ENCODE measurements around the gene NCS1. TPM values are rescaled to one million over a fixed set of nuclear protein-coding genes. Genes with fewer than 3 reads are reported as not detected.
A peak's percentile ranks its signal among the peaks of the same experiment; 100 is the strongest.

Gene NCS1
- total and polyA plus RNA-seq, 2 of the 8 experiments (the other 6 are each of a cell fraction or from before 2014, with no cell fraction given): 34.7 to 47.6 TPM

- 75% methylated on average over 6 of the region's 6 CpGs; no CpG with 5 or more reads in 1 of the 2 experiments for WGBS, 2 experiments (ENCODE audit: extremely low coverage in 1 of 2, insufficient coverage in 1 of 2, insufficient read length in 1 of 2, insufficient replicate concordance in 2 of 2, low coverage in 1 of 2, low lambda C conversion rate in 2 of 2, missing lambda C conversion rate in 1 of 2)
- H2BK5ac ChIP-seq (ENCODE audit: low read depth, low read length): peak overlapping the region; percentile 56; the same call in 1 of the 2 replicates
- no peak overlapping the region for H3K4me3 ChIP-seq (ENCODE audit: extremely low read depth in 1 of 4, insufficient read depth in 2 of 4, low read depth in 3 of 4, low read length in 4 of 4)
- peak overlapping the region; percentile 26 for H3K56ac ChIP-seq (replicated peaks; ENCODE audit: insufficient read length, low read depth, low read length)
- POLR2A ChIA-PET (ENCODE audit: partially characterized antibody): interaction anchor here (0.7 to 0.9 kb wide), 2 partner anchors 21 to 50 kb away, joined by 3 to 4 read pairs; no protein-coding TSS in a partner anchor
- H4K8ac ChIP-seq (ENCODE audit: extremely low read depth, insufficient read depth, low read length): no peak overlapping the region
- no peak overlapping the region for H3K4ac ChIP-seq (replicated peaks; ENCODE audit: insufficient read length, low read depth, low read length)
- H3K14ac ChIP-seq (ENCODE audit: insufficient read length): no peak overlapping the region
- FAIRE-seq (no peak), DNase-seq (ENCODE audit: low read depth in 1 of 2, low spot score in 2 of 2) (no peak)
- H3K9me3 ChIP-seq (ENCODE audit: insufficient read depth in 2 of 2, low read depth in 1 of 2, low read length in 1 of 2): no peaks in the 10 kb centered on the region
- no peak overlapping the region for H3K23ac ChIP-seq (ENCODE audit: insufficient read length)
- no peak overlapping the region for H4K5ac ChIP-seq (ENCODE audit: insufficient read length, low read depth, low read length)
- peak overlapping the region; percentile 6; the same call in 1 of the 2 replicates for H2BK20ac ChIP-seq (ENCODE audit: low read length)
- peak overlapping the region; percentile 67; the same call in 1 of the 2 replicates for H2AK5ac ChIP-seq (ENCODE audit: low read depth, low read length)
- H3K9ac ChIP-seq (replicated peaks in 1 of 4; ENCODE audit: extremely low read depth in 1 of 4, low read depth in 3 of 4, low read length in 3 of 4): no peak overlapping the region
- CTCF ChIA-PET (ENCODE audit: partially characterized antibody): interaction anchor here (0.9 to 4.9 kb wide), 13 partner anchors 9 to 158 kb away, joined by 3 to 20 read pairs (median 4); no protein-coding TSS in a partner anchor
- H2AFZ ChIP-seq (ENCODE audit: low read length): no peak overlapping the region
- H2BK12ac ChIP-seq (ENCODE audit: low read depth, low read length): 0 out of 2 replicates have a peak overlapping the region, but pooled peaks have one; percentile 79
- H3K79me2 ChIP-seq (ENCODE audit: control insufficient read depth in 1 of 2, insufficient read depth in 2 of 2, low read length in 2 of 2): peaks cover 0 to 26% of the 10 kb centered on the region in 2 experiments; a peak in 2 of 4 replicates
- H3K27me3 ChIP-seq (replicated peaks in 1 of 4; ENCODE audit: control insufficient read depth in 3 of 4, extremely low read depth in 1 of 4, insufficient read depth in 3 of 4, low read length in 3 of 4): no peaks in the 10 kb centered on the region
- H4K20me1 ChIP-seq (replicated peaks in 1 of 2; ENCODE audit: control insufficient read depth in 1 of 2, insufficient read depth in 2 of 2, low read length in 2 of 2): peaks cover 1 to 6% of the 10 kb centered on the region in 2 experiments
- H3K36me3 ChIP-seq (ENCODE audit: control insufficient read depth in 2 of 4, insufficient read depth in 4 of 4, low read length in 3 of 4): no peaks in the 10 kb centered on the region
- peak overlapping the region in 1 of 2 experiments; percentile 36; a peak in 2 of 4 replicates for H3K4me2 ChIP-seq (ENCODE audit: insufficient read depth in 1 of 2, low read depth in 2 of 2, low read length in 2 of 2)
- peaks cover 0 to 42% (median 35%) of the 10 kb centered on the region in 4 experiments; a peak in 6 of 7 replicates for H3K4me1 ChIP-seq (replicated peaks in 1 of 4; ENCODE audit: control insufficient read depth in 3 of 4, insufficient read depth in 4 of 4, low read length in 3 of 4)
- H3K27ac ChIP-seq (ENCODE audit: low read depth, low read length): no peak overlapping the region; the same call in 1 of the 2 replicates
- peak overlapping the region; percentile 32 for H4K91ac ChIP-seq (replicated peaks; ENCODE audit: insufficient read length, low read length)
- H3K79me1 ChIP-seq (ENCODE audit: low read depth, low read length): peaks cover 23% of the 10 kb centered on the region
- no peak overlapping the region for H2BK120ac ChIP-seq (replicated peaks; ENCODE audit: low read depth, low read length)
- H3K18ac ChIP-seq (ENCODE audit: extremely low read depth, low read length): no peak overlapping the region
- no peak overlapping the region for H2BK15ac ChIP-seq (ENCODE audit: low read length)
- no peaks in the 10 kb centered on the region for H3K23me2 ChIP-seq (ENCODE audit: low read depth, low read length)
- TF ChIP-seq MAFK (IDR thresholded peaks at IDR 0.05; ENCODE audit: low read depth, low read length) (no peak), CTBP2 (IDR thresholded peaks at IDR 0.05; ENCODE audit: borderline replicate concordance, insufficient read depth, insufficient read length, low read length) (no peak), TAF7 (optimal IDR thresholded peaks at IDR 0.05; ENCODE audit: borderline replicate concordance, low read depth, low read length) (no peak), NANOG (IDR thresholded peaks at IDR 0.05; ENCODE audit: insufficient read depth, low read depth, low read length, poor library complexity, severe bottlenecking) (no peak)
- TF ChIP-seq, protein P1, sequence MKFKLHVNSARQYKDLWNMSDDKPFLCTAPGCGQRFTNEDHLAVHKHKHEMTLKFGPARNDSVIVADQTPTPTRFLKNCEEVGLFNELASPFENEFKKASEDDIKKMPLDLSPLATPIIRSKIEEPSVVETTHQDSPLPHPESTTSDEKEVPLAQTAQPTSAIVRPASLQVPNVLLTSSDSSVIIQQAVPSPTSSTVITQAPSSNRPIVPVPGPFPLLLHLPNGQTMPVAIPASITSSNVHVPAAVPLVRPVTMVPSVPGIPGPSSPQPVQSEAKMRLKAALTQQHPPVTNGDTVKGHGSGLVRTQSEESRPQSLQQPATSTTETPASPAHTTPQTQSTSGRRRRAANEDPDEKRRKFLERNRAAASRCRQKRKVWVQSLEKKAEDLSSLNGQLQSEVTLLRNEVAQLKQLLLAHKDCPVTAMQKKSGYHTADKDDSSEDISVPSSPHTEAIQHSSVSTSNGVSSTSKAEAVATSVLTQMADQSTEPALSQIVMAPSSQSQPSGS (IDR thresholded peaks at IDR 0.05; ENCODE audit: low read length): no peak
Measured at GRCh38 chr9:130186051-130186450, 13.8 kb downstream of the NCS1 start.

Data from H1 (cell line).